Tibial nerve (tissue), 4 donors: ENCODE results near the gene CEP85. TPM values are rescaled to one million over a fixed set of nuclear protein-coding genes. Genes with fewer than 3 reads are reported as not detected.

Experiments used
- DNase-seq, 2 donors: peaks; one replicate each; pipeline ENCODE4 v3.0.0-alpha.2; 2019; ENCODE audit warnings: low spot score in 2 of 2
- H3K27ac ChIP-seq, 4 donors: fragments of 200-600 bp; sonication (generic) in 3 of 4; one replicate each; pipeline ENCODE4 v1.5.1; 2017 to 2019; ENCODE audit warnings: mild to moderate bottlenecking in 1 of 4
- H3K27me3 ChIP-seq, 2 donors: fragments of 200-600 bp; sonication (generic) in 1 of 2; one replicate each; pipeline versions ENCODE4 v1.5.1 to v1.6.0; 2017 to 2019
- H3K36me3 ChIP-seq, 3 donors: fragments of 200-600 bp; sonication (generic); one replicate each; pipeline ENCODE4 v1.5.1; 2018 to 2019
- H3K4me1 ChIP-seq, 4 donors: fragments of 200-600 bp; sonication (generic) in 3 of 4; one replicate each; pipeline ENCODE4 v1.5.1; 2017 to 2019
- H3K4me3 ChIP-seq, 4 donors: fragments of 200-600 bp; sonication (generic) in 3 of 4; one replicate each; pipeline ENCODE4 v1.5.1; 2017 to 2019; ENCODE audit warnings: mild to moderate bottlenecking in 1 of 4, moderate library complexity in 1 of 4
- H3K9me3 ChIP-seq, 4 donors: fragments of 200-600 bp; sonication (generic) in 3 of 4; one replicate each; pipeline ENCODE4 v1.5.1; 2017 to 2019
- CTCF ChIP-seq, 5 experiments: fragments of 200-600 bp in 3 of 5; fragments of 450-650 bp in 2 of 5; sonication (generic) in 3 of 5; IDR thresholded peaks; one replicate each; pipeline ENCODE4 v1.5.1; 2016 to 2019; ENCODE audit warnings: antibody characterized with exemption in 5 of 5, mild to moderate bottlenecking in 3 of 5, moderate library complexity in 2 of 5
- EP300 ChIP-seq, 2 donors: sonication (generic); formaldehyde crosslinking; IDR thresholded peaks; one replicate each; pipeline ENCODE4 v1.6.1; 2017; ENCODE audit warnings: antibody characterized with exemption in 2 of 2, mild to moderate bottlenecking in 1 of 2
- POLR2A ChIP-seq, 2 donors: fragments of 450-650 bp; IDR thresholded peaks; one replicate each; pipeline ENCODE4 v1.6.1; 2017; ENCODE audit warnings: antibody characterized with exemption in 2 of 2, mild to moderate bottlenecking in 2 of 2, moderate library complexity in 2 of 2
- WGBS, 2 donors: methylation state at CpG; one replicate each; pipeline ENCODE4 v1.1.5; 2018; 5-methylcytosine and 5-hydroxymethylcytosine counted together
- total RNA-seq, 4 donors: library from RNA; depleted of rRNA; stranded (reverse); fragments of >200 nt; gene quantifications; one replicate each; pipeline ENCODE4 v1.1.0, GENCODE V29; 2016

Gene CEP85
- total RNA-seq, 4 donors from 2014 or later: 14.9 to 23.7 (median 20.0) TPM

GRCh38 chr1:26275580-26276431, 41.8 kb downstream of the CEP85 start:
- WGBS, 2 donors: 38% methylated on average over 3 of the region's 3 CpGs
- peaks cover 0 to 53% (median 49%) of the 10 kb centered on the region in 4 donors for H3K4me1 ChIP-seq
- peak overlapping the region; percentile 21 to 99 (median 96) for H3K27ac ChIP-seq

GRCh38 chr1:26276432-26276838, 42.4 kb downstream of the CEP85 start:
- 67 to 80% methylated on average over 1 to 2 of the region's 2 CpGs for WGBS, 2 donors
- H3K9me3 ChIP-seq: no peaks in the 10 kb centered on the region
- H3K4me1 ChIP-seq: peaks cover 0 to 60% (median 55%) of the 10 kb centered on the region in 4 donors
- peaks cover 0 to 18% (median 0%) of the 10 kb centered on the region in 3 donors for H3K36me3 ChIP-seq
- no peak for DNase-seq
- H3K27me3 ChIP-seq: no peaks in the 10 kb centered on the region
- peak overlapping the region; percentile 21 to 99 (median 96) for H3K27ac ChIP-seq
- no peak for TF ChIP-seq POLR2A (IDR thresholded peaks at IDR 0.05)
- H3K4me3 ChIP-seq: no peak overlapping the region

More at GRCh38 chr1:26275580-26276431, 41.8 kb downstream of the CEP85 start:
- Histone ChIP-seq H3K27me3 (no peaks in the 10 kb centered on the region), H3K9me3 (no peaks in the 10 kb centered on the region), H3K36me3 (peaks cover 0 to 20% (median 0%) of the 10 kb centered on the region in 3 donors), H3K4me3 (no peak overlapping the region)
- peak; percentile 74 to 91 for DNase-seq
- TF ChIP-seq POLR2A (IDR thresholded peaks at IDR 0.05) (peak in 1 of 2 donors; percentile 13), EP300 (IDR thresholded peaks at IDR 0.05) (peak in 1 of 2 donors; percentile 58), CTCF (IDR thresholded peaks at IDR 0.05) (peak; percentile 67 to 93 (median 87))

GRCh38 chr1:26277261-26277661, 43.3 kb downstream of the CEP85 start:
- Histone ChIP-seq H3K4me3 (no peak overlapping the region), H3K27me3 (no peaks in the 10 kb centered on the region), H3K9me3 (no peaks in the 10 kb centered on the region), H3K27ac (peak overlapping the region in 3 of 4 donors; percentile 96 to 99 (median 97)), H3K4me1 (peaks cover 0 to 67% (median 60%) of the 10 kb centered on the region in 4 donors), H3K36me3 (peaks cover 0 to 10% (median 0%) of the 10 kb centered on the region in 3 donors)
- no peak for DNase-seq
- TF ChIP-seq CTCF (IDR thresholded peaks at IDR 0.05) (no peak), EP300 (IDR thresholded peaks at IDR 0.05) (no peak), POLR2A (IDR thresholded peaks at IDR 0.05) (no peak)
- WGBS, 2 donors: 95 to 97% methylated on average over 3 of the region's 3 CpGs

- 75 to 100% methylated on average over 1 of the region's 1 CpG for WGBS, 2 donors
- peak overlapping the region in 3 of 4 donors; percentile 96 to 99 (median 97) for H3K27ac ChIP-seq
- peaks cover 0 to 10% (median 0%) of the 10 kb centered on the region in 3 donors for H3K36me3 ChIP-seq
- TF ChIP-seq EP300 (IDR thresholded peaks at IDR 0.05) (no peak), CTCF (IDR thresholded peaks at IDR 0.05) (no peak), POLR2A (IDR thresholded peaks at IDR 0.05) (no peak)
- H3K27me3 ChIP-seq: no peaks in the 10 kb centered on the region
- peaks cover 0 to 72% (median 60%) of the 10 kb centered on the region in 4 donors for H3K4me1 ChIP-seq
- H3K9me3 ChIP-seq: no peaks in the 10 kb centered on the region
- no peak overlapping the region for H3K4me3 ChIP-seq
- no peak for DNase-seq
Measured at GRCh38 chr1:26277719-26278118, 43.7 kb downstream of the CEP85 start.

- H3K4me1 ChIP-seq: peaks cover 0 to 75% (median 60%) of the 10 kb centered on the region in 4 donors
- no peak for TF ChIP-seq POLR2A (IDR thresholded peaks at IDR 0.05)
- no peak for TF ChIP-seq EP300 (IDR thresholded peaks at IDR 0.05)
- TF ChIP-seq CTCF (IDR thresholded peaks at IDR 0.05): no peak
- 14 to 21% methylated on average over 4 of the region's 4 CpGs for WGBS, 2 donors
- H3K9me3 ChIP-seq: no peaks in the 10 kb centered on the region
- peaks cover 0 to 10% (median 0%) of the 10 kb centered on the region in 3 donors for H3K36me3 ChIP-seq
- peak overlapping the region in 3 of 4 donors; percentile 96 to 99 (median 97) for H3K27ac ChIP-seq
- H3K27me3 ChIP-seq: no peaks in the 10 kb centered on the region
- DNase-seq: peak; percentile 34 to 43
- no peak overlapping the region for H3K4me3 ChIP-seq
Measured at GRCh38 chr1:26278303-26278702, 44.3 kb downstream of the CEP85 start.
